ENCODE data around the gene UGGT2. TPM values are rescaled to one million over a fixed set of nuclear protein-coding genes. Genes with fewer than 3 reads are reported as not detected.

The UGGT2 gene
- total and polyA plus RNA-seq, 2 of the 13 experiments (the other 11 are each of a cell fraction or from before 2014, with no cell fraction given) = 13.2 to 27.1 TPM

DNA sequence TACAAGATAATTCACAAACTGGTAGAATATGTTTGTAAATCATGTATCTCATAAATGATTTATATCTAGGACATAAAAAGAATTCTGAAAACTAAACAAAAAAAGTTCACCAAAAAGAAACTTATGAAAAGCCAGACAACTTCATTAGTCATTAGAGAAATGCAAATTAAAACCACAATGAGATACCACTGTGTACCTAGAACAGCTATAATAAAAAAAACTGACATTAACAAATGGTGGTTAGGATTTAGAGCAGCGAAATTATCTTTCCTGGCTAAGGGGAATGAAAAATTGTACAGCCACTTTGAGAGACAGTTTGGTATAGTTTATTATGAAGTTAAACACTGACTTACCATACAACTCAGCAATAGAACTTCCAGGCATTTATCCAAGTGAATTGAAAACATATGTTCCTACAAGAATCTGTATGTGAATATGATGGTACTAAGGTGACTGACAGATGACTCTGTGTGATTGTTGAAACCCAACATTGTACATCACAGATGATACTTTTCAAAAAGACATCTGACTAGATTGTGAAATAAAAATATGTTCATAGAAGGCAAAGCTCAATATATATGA is 41.8 kb downstream of the UGGT2 start (continued):
- TF ChIP-seq SMYD3 (CRISPR knock-in tag; IDR thresholded peaks at IDR 0.05) = no peak
- TF ChIP-seq YEATS2 (CRISPR knock-in tag; IDR thresholded peaks at IDR 0.05; ENCODE audit: borderline replicate concordance) = no peak
- TF ChIP-seq ZNF7 (CRISPR knock-in tag; IDR thresholded peaks at IDR 0.05) = no peak

DNA sequence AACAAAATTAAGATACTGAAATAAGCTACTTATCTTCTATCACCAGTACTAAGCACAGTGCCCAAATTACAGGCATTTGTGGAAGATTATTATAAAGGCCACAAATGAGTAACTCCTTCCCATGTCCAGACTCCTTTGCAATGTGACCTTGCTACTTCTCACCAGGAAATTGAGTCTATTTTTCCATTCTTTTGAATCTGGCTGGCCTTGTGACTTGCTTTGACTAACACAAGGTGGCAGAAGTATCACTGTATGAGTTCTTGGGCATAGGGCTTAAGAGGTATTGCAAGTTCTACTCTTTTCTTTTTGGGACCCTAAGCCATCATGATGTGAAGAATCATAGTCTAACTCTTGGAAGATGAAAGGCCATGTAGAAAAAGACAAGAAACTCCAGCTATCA is 49.9 kb downstream of the UGGT2 start:
- intact Hi-C loops (cut with micrococcal nuclease; ENCODE audit: unreplicated experiment) = no loop called here
- FAIRE-seq = no peak
- TF ChIP-seq KLF16 (CRISPR knock-in tag; IDR thresholded peaks at IDR 0.05) (no peak), ZNF326 (CRISPR knock-in tag; IDR thresholded peaks at IDR 0.05; ENCODE audit: borderline replicate concordance) (no peak), SMYD3 (CRISPR knock-in tag; IDR thresholded peaks at IDR 0.05) (no peak), ZNF660 (CRISPR knock-in tag; IDR thresholded peaks at IDR 0.05; ENCODE audit: borderline replicate concordance, low read depth) (no peak), JUND (CRISPR knock-in tag; IDR thresholded peaks at IDR 0.05) (no peak), ZNF432 (CRISPR knock-in tag; IDR thresholded peaks at IDR 0.05; ENCODE audit: borderline replicate concordance) (no peak), IKZF4 (CRISPR knock-in tag; IDR thresholded peaks at IDR 0.05; ENCODE audit: borderline replicate concordance, low read depth, not compliant biosample characterization) (no peak), KLF11 (CRISPR knock-in tag; IDR thresholded peaks at IDR 0.05) (no peak)
- TF ChIP-seq, protein P1, sequence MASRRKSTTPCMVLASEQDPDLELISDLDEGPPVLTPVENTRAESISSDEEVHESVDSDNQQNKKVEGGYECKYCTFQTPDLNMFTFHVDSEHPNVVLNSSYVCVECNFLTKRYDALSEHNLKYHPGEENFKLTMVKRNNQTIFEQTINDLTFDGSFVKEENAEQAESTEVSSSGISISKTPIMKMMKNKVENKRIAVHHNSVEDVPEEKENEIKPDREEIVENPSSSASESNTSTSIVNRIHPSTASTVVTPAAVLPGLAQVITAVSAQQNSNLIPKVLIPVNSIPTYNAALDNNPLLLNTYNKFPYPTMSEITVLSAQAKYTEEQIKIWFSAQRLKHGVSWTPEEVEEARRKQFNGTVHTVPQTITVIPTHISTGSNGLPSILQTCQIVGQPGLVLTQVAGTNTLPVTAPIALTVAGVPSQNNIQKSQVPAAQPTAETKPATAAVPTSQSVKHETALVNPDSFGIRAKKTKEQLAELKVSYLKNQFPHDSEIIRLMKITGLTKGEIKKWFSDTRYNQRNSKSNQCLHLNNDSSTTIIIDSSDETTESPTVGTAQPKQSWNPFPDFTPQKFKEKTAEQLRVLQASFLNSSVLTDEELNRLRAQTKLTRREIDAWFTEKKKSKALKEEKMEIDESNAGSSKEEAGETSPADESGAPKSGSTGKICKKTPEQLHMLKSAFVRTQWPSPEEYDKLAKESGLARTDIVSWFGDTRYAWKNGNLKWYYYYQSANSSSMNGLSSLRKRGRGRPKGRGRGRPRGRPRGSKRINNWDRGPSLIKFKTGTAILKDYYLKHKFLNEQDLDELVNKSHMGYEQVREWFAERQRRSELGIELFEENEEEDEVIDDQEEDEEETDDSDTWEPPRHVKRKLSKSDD (CRISPR knock-in tag; IDR thresholded peaks at IDR 0.05; ENCODE audit: low read depth) = no peak
- TF ChIP-seq, protein P2, sequence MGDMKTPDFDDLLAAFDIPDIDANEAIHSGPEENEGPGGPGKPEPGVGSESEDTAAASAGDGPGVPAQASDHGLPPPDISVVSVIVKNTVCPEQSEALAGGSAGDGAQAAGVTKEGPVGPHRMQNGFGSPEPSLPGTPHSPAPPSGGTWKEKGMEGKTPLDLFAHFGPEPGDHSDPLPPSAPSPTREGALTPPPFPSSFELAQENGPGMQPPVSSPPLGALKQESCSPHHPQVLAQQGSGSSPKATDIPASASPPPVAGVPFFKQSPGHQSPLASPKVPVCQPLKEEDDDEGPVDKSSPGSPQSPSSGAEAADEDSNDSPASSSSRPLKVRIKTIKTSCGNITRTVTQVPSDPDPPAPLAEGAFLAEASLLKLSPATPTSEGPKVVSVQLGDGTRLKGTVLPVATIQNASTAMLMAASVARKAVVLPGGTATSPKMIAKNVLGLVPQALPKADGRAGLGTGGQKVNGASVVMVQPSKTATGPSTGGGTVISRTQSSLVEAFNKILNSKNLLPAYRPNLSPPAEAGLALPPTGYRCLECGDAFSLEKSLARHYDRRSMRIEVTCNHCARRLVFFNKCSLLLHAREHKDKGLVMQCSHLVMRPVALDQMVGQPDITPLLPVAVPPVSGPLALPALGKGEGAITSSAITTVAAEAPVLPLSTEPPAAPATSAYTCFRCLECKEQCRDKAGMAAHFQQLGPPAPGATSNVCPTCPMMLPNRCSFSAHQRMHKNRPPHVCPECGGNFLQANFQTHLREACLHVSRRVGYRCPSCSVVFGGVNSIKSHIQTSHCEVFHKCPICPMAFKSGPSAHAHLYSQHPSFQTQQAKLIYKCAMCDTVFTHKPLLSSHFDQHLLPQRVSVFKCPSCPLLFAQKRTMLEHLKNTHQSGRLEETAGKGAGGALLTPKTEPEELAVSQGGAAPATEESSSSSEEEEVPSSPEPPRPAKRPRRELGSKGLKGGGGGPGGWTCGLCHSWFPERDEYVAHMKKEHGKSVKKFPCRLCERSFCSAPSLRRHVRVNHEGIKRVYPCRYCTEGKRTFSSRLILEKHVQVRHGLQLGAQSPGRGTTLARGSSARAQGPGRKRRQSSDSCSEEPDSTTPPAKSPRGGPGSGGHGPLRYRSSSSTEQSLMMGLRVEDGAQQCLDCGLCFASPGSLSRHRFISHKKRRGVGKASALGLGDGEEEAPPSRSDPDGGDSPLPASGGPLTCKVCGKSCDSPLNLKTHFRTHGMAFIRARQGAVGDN (CRISPR knock-in tag; IDR thresholded peaks at IDR 0.05) = no peak

More for the DNA sequence above, 49.9 kb downstream of the UGGT2 start:
- no peaks in the 10 kb centered on the region; a peak in 1 of 5 replicates for H3K27me3 ChIP-seq (ENCODE audit: control insufficient read depth in 1 of 2, insufficient read depth in 2 of 2, low read length in 2 of 2)
- ATAC-seq (no peak; the same call in 2 of the 3 replicates), DNase-seq (ENCODE audit: low spot score) (no peak)
- ChIA-PET POLR2A (interaction anchor here (1.4 kb wide), 1 partner anchor 50 kb away, joined by 3 read pairs; the partner anchor contains the start of gene UGGT2), CTCF (ENCODE audit: low intra/inter-chr PET ratio, low total read pairs) (no interaction called here)
- no peak overlapping the region for H3K9ac ChIP-seq (ENCODE audit: insufficient read depth, low read depth, low read length)
- no peak overlapping the region for H3K27ac ChIP-seq (ENCODE audit: extremely low read length, insufficient read depth, low read length)
- no peak overlapping the region for H3K4me3 ChIP-seq (replicated peaks in 1 of 3; ENCODE audit: insufficient read depth in 1 of 3, low read depth in 2 of 3, low read length in 3 of 3)
- H3K9me3 ChIP-seq (ENCODE audit: low read length) = peaks cover 13% of the 10 kb centered on the region; the same call in 1 of the 2 replicates
- H3K36me3 ChIP-seq (replicated peaks in 1 of 2; ENCODE audit: control insufficient read depth in 1 of 2, insufficient read depth in 2 of 2, low read length in 2 of 2) = peaks cover 0 to 4% of the 10 kb centered on the region in 2 experiments; a peak in 1 of 5 replicates
- no peak overlapping the region for H2AFZ ChIP-seq (ENCODE audit: low read length)
- no peaks in the 10 kb centered on the region for H4K20me1 ChIP-seq (ENCODE audit: insufficient read depth, low read length)
- H3K4me2 ChIP-seq (ENCODE audit: low read depth, low read length) = no peak overlapping the region
- H3K4me1 ChIP-seq (ENCODE audit: insufficient read depth, low read length) = no peaks in the 10 kb centered on the region
- no peaks in the 10 kb centered on the region for H3K79me2 ChIP-seq (ENCODE audit: insufficient read depth, low read length)
- no TSS peak for BruUV-seq (replicated peaks)
- in situ Hi-C loops (cut with HindIII; ENCODE audit: extremely low pct_ligation_motif_present, low pct_unique_long_range_greater_than_20kb) = loop anchor here (25.0 kb wide), 1 partner anchor 959 kb away; no protein-coding TSS in a partner anchor
